NCI-H146 treated with DMSO at 0.1 percent for 48 hours (cell line): Measurements from ENCODE around the gene COA8.

Experiments used
- DNase-seq: peaks from one replicate; lab custom pipeline; 2025; ENCODE audit not compliant: unreplicated experiment; lab: John Stamatoyannopoulos, UW

The COA8 gene

DNA sequence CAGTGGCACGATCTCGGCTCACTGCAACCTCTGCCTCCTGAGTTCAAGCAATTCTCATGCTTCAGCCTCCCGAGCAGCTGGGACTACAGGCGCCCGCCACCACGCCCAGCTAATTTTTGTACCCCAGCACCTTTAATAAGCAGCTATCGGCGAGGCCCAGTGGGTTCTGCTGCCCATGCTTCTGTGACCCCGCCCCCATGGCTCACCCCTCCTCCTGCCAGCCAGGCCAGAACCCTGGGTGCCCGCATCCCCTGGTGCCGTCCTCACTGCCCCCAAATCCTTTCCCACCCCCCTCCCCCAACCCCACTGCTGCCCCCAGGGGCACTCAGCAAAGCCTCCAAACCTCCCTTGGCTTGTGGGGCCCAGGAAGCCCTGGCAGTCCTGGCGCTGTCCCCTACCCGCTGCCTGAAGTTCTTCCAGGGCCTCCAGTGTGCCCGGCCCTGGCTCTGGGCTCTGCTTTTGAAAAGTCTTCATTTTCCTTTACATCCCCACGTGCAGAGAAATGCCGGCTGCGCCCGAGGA lies 14.8 kb upstream of the COA8 start:
- no peak for DNase-seq

- no peak for DNase-seq
These were observed 14.1 kb upstream of the COA8 start for GRCh38 chr14:103548463-103549351.

- no peak for DNase-seq
These were observed 13.1 kb upstream of the COA8 start for GRCh38 chr14:103549361-103550311.

GRCh38 chr14:103550451-103551337 lies 12.1 kb upstream of the COA8 start:
- peak; percentile 20 for DNase-seq

- DNase-seq = no peak
These were observed 11.4 kb upstream of the COA8 start for GRCh38 chr14:103551338-103551762.

- DNase-seq = no peak
These were observed 10.5 kb upstream of the COA8 start for GRCh38 chr14:103552011-103552845.

- DNase-seq = no peak
These were observed 9.9 kb upstream of the COA8 start for GRCh38 chr14:103552846-103553210.

DNA sequence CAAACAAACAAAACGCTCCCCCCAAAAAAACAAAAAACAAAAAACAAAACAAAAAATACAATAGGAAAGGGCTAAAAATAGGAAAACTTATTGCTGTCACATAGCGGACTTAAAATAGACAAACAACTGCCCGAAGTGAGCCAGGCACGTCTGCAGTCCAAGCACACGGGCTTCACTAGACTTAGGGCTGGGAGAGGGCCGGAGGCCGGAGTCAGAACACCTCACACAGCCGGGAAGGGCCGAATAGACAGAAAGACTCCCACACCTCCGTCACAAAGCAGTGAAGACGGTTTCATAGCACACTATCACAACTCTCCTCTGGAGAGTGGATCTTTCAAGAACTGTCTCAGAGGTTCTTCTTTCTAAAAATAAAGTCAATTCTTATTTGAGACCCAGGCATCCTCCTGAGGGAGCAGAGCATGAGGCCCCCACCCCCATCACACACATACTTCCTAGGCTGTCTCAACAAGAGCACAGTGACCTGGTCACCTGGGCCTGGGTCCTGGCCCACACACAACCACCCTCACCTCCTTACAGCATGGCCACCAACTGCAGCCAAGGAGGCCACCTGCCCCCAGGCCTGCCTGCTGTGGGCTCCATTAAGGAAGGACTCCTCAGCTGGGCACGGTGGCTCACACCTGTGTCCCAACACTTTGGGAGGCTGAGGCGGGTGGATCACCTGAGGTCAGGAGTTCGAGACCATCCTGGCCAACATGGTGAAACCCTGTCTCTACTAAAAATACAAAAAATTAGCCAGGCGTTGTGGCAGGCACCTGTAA lies 7.0 kb upstream of the COA8 start:
- DNase-seq = no peak

GRCh38 chr14:103556946-103557758 lies 5.6 kb upstream of the COA8 start:
- no peak for DNase-seq

- no peak for DNase-seq
These were observed 4.5 kb upstream of the COA8 start for GRCh38 chr14:103558071-103558882.

DNA sequence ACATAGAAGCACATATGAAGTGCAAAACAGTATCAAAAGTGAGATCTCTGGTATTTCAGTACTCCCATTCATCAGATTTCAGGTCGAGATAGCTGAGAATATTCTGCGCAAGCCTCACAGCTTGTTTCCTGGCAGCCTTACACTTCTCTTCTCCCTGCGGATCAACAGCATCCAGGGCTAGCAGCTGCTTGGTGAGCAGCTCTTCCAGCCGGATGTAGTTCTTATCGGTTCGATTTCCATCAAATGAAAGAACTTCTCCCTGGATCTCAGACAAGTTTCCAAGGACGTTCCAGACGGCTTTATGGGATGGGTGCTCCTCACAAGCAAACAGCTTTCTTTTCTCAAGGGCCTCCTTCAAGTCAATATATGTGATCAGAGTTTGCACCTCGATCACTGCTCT lies 3.0 kb upstream of the COA8 start:
- no peak for DNase-seq

- DNase-seq = no peak
These were observed 2.1 kb upstream of the COA8 start for GRCh38 chr14:103560691-103561090.

- DNase-seq = peak; percentile 44
These were observed 1.2 kb upstream of the COA8 start for GRCh38 chr14:103561381-103562178.

GRCh38 chr14:103562179-103562428 lies 656 bp upstream of the COA8 start:
- DNase-seq = no peak

- DNase-seq = no peak
These were observed 463 bp downstream of the COA8 start for GRCh38 chr14:103563226-103563620.

- DNase-seq = no peak
These were observed 1.2 kb downstream of the COA8 start for GRCh38 chr14:103563844-103564505.
